Kidney (tissue), 14 donors: ENCODE data around the gene ERP44. TPM values are rescaled to one million over a fixed set of nuclear protein-coding genes. Genes with fewer than 3 reads are reported as not detected.

Experiments used
- DNase-seq, 5 donors: peaks; one replicate each; pipeline ENCODE4 v3.0.0-alpha.2; 2013 to 2020
- FAIRE-seq: peaks from 2 replicates; lab custom pipeline; 2012; peaks lifted over from hg19 to GRCh38; lab: Jason Lieb, UNC
- H3K27ac ChIP-seq, 2 donors: one replicate each; pipeline ENCODE4 v1.7.0; 2013; ENCODE audit warnings: low read depth in 2 of 2, low read length in 2 of 2, inconsistent platforms in 1 of 2
- H3K27me3 ChIP-seq: one replicate; pipeline ENCODE4 v1.7.1; 2013; ENCODE audit warnings: low read length, inconsistent platforms; ENCODE audit not compliant: control insufficient read depth, insufficient read depth
- H3K36me3 ChIP-seq, 3 donors: one replicate each; pipeline versions ENCODE4 v1.7.0 to v1.7.1; 2013; ENCODE audit warnings: low read length in 3 of 3, control low read depth in 1 of 3, inconsistent platforms in 1 of 3; ENCODE audit not compliant: insufficient read depth in 3 of 3, control insufficient read depth in 2 of 3
- H3K4me1 ChIP-seq, 3 donors: one replicate each; pipeline versions ENCODE4 v1.7.0 to v1.7.1; 2013; ENCODE audit warnings: low read length in 3 of 3, inconsistent platforms in 1 of 3, low read depth in 1 of 3; ENCODE audit not compliant: control insufficient read depth in 2 of 3, insufficient read depth in 2 of 3
- H3K4me3 ChIP-seq, 3 donors: one replicate each; pipeline versions ENCODE4 v1.7.0 to v1.8.1; 2013; ENCODE audit warnings: low read length in 3 of 3, control low read depth in 1 of 3, inconsistent platforms in 1 of 3
- H3K9ac ChIP-seq, 3 donors: one replicate each; pipeline versions ENCODE4 v1.7.0 to v1.7.1; 2013; ENCODE audit warnings: low read length in 3 of 3, control low read depth in 1 of 3, inconsistent platforms in 1 of 3
- H3K9me3 ChIP-seq, 3 donors: one replicate each; pipeline versions ENCODE4 v1.7.0 to v1.7.1; 2013; ENCODE audit warnings: low read length in 3 of 3, control low read depth in 1 of 3, inconsistent platforms in 1 of 3; ENCODE audit not compliant: control insufficient read depth in 2 of 3, insufficient read depth in 1 of 3
- CTCF ChIP-seq: IDR thresholded peaks from 3 replicates; pipeline ENCODE4 v1.5.1; 2012; ENCODE audit warnings: mild to moderate bottlenecking, moderate library complexity, borderline replicate concordance; ENCODE audit not compliant: insufficient read depth; ENCODE audit errors: extremely low read depth
- intact Hi-C: fragments of 100-400 bp; cut with DNase I; formaldehyde crosslinking; loops from one replicate; pipeline ENCODE4 v1.11.1; 2022
- polyA plus RNA-seq: library from polyadenylated mRNA; stranded (reverse); fragments of 350-450 nt; fragmentation: Illumina TruSeq; extraction: RNeasy Lipid Tissue Mini Kit (QIAGEN cat#74804); gene quantifications from one replicate; pipeline ENCODE4 v1.2.3, GENCODE V29; 2014; ENCODE audit warnings: low read depth, low replicate concordance; ENCODE audit not compliant: insufficient read depth
- total RNA-seq: library from RNA; stranded (reverse); fragmentation: NEBNext Ultra II Directional; extraction: Animal tissue kit (Norgen Biotek cat#: 25700); gene quantifications from one replicate; pipeline ENCODE4 v1.2.1, GENCODE V29; 2021
- donor health status: control.
- donor health status: control.
- donor health status: control.
- donor health status: control.
- donor health status: control.
- donor health status: DM: yes; HTN: yes; CAD: no.
- donor health status: Normal renal cell carcinoma (clear cell type).

The ERP44 gene
- total and polyA plus RNA-seq, 2 donors from 2014 or later, result 22.3 to 24.1 TPM

DNA sequence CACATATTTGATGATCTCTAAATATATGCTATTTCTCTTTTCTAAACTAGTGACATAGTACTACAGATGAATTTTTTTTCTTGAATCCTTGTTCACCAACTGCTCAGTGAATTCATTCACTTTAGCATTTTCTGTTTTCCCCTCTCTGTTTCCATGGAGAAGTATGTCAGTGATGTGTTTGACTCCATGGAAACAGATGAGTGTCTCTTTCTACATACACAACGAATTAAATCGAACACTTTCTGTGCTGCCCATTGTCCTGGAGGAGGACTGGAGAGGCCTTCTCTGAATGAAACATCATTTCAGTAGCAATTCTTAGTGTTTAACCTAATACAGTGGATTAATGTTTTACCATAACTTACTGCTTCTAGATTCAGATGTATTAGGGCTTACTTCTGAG lies 9.8 kb upstream of the ERP44 start:
- H3K36me3 ChIP-seq, result peaks cover 7 to 19% (median 16%) of the 10 kb centered on the region in 3 donors
- H3K9ac ChIP-seq, result no peak overlapping the region
- H3K4me1 ChIP-seq, result peaks cover 0 to 6% (median 4%) of the 10 kb centered on the region in 3 donors
- intact Hi-C loops, result no loop called here
- no peak for TF ChIP-seq CTCF
- H3K4me3 ChIP-seq, result no peak overlapping the region
- H3K27ac ChIP-seq, result no peak overlapping the region
- no peak for DNase-seq
- no peaks in the 10 kb centered on the region for H3K27me3 ChIP-seq
- no peak for FAIRE-seq
- no peaks in the 10 kb centered on the region for H3K9me3 ChIP-seq

- no peak overlapping the region for H3K9ac ChIP-seq
- no peaks in the 10 kb centered on the region for H3K27me3 ChIP-seq
- FAIRE-seq, result no peak
- peaks cover 7 to 19% (median 11%) of the 10 kb centered on the region in 3 donors for H3K36me3 ChIP-seq
- no peak overlapping the region for H3K4me3 ChIP-seq
- peaks cover 0 to 6% (median 4%) of the 10 kb centered on the region in 3 donors for H3K4me1 ChIP-seq
- no peak overlapping the region for H3K27ac ChIP-seq
- H3K9me3 ChIP-seq, result no peaks in the 10 kb centered on the region
- intact Hi-C loops, result no loop called here
- no peak for DNase-seq
- no peak for TF ChIP-seq CTCF
These were observed 7.8 kb upstream of the ERP44 start for GRCh38 chr9:100106616-100107015.

DNA sequence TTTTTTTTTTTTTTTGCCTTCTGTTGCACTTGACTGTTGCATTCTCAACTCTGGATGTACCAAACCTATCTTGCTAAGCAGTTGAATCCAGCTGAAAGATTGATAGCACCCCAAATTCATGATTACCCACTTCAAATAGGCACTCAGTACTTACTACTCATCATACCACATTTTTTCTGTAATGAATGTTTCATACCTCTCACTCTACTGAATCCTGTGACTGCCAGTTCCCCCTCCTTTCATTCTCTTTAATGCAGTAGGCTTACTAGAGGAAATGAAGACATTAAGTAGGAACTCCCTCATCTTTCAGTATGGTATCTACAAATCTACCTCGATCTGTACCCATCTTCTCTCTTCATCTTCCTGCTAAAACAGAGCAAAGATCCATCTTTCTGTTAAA lies 7.1 kb upstream of the ERP44 start:
- FAIRE-seq (no peak), DNase-seq (no peak)
- Histone ChIP-seq H3K9me3 (no peaks in the 10 kb centered on the region), H3K4me1 (peaks cover 0 to 1% (median 0%) of the 10 kb centered on the region in 3 donors), H3K27me3 (no peaks in the 10 kb centered on the region), H3K27ac (no peak overlapping the region), H3K36me3 (peaks cover 7 to 19% (median 11%) of the 10 kb centered on the region in 3 donors), H3K9ac (no peak overlapping the region), H3K4me3 (no peak overlapping the region)
- intact Hi-C loops, result no loop called here
- TF ChIP-seq CTCF, result no peak

- intact Hi-C loops, result no loop called here
- TF ChIP-seq CTCF, result no peak
- no peak overlapping the region for H3K27ac ChIP-seq
- peaks cover 0 to 5% (median 0%) of the 10 kb centered on the region in 3 donors for H3K4me1 ChIP-seq
- no peaks in the 10 kb centered on the region for H3K9me3 ChIP-seq
- no peak for FAIRE-seq
- no peak for DNase-seq
- H3K4me3 ChIP-seq, result no peak overlapping the region
- peaks cover 7 to 19% (median 11%) of the 10 kb centered on the region in 3 donors for H3K36me3 ChIP-seq
- H3K9ac ChIP-seq, result no peak overlapping the region
- H3K27me3 ChIP-seq, result no peaks in the 10 kb centered on the region
These were observed 5.5 kb upstream of the ERP44 start for GRCh38 chr9:100104314-100104713.
